Measurements from ENCODE around the gene CEP70.
"Not testable (repeated sequence)": the region's sequence is repeated elsewhere in the genome, so short reads cannot be mapped to it uniquely, and the experiment has no call there.

CEP70 gene

GRCh38 chr3:138560501-138560900 is 33.6 kb downstream of the CEP70 start:
- DNase-seq (ENCODE audit: low read depth) = no peak
- H3K4me3 ChIP-seq (ENCODE audit: low read length) = no peak overlapping the region
- no peak for TF ChIP-seq CTCF (conservative IDR thresholded peaks at IDR 0.05; ENCODE audit: low read length)

- DNase-seq (ENCODE audit: low read depth) = no peak
- no peak for TF ChIP-seq CTCF (conservative IDR thresholded peaks at IDR 0.05; ENCODE audit: low read length)
- no peak overlapping the region for H3K4me3 ChIP-seq (ENCODE audit: low read length)
Measured at GRCh38 chr3:138559134-138559533, 34.9 kb downstream of the CEP70 start.

- not testable (repeated sequence) for DNase-seq (ENCODE audit: low read depth); H3K4me3 ChIP-seq (ENCODE audit: low read length)
Measured at GRCh38 chr3:138554775-138555174, 39.3 kb downstream of the CEP70 start.

GRCh38 chr3:138550958-138551357 is 43.1 kb downstream of the CEP70 start:
- DNase-seq (ENCODE audit: low read depth); H3K4me3 ChIP-seq (ENCODE audit: low read length): not testable (repeated sequence)

- no peak overlapping the region for H3K4me3 ChIP-seq (ENCODE audit: low read length)
- TF ChIP-seq CTCF (conservative IDR thresholded peaks at IDR 0.05; ENCODE audit: low read length) = no peak
- no peak for DNase-seq (ENCODE audit: low read depth)
Measured at GRCh38 chr3:138549179-138549977, 44.7 kb downstream of the CEP70 start.

- no peak for TF ChIP-seq CTCF (conservative IDR thresholded peaks at IDR 0.05; ENCODE audit: low read length)
- DNase-seq (ENCODE audit: low read depth) = no peak
- no peak overlapping the region for H3K4me3 ChIP-seq (ENCODE audit: low read length)
Measured at GRCh38 chr3:138547342-138547975, 46.6 kb downstream of the CEP70 start.

GRCh38 chr3:138544546-138544945 is 49.5 kb downstream of the CEP70 start:
- no peak for TF ChIP-seq CTCF (conservative IDR thresholded peaks at IDR 0.05; ENCODE audit: low read length)
- no peak overlapping the region for H3K4me3 ChIP-seq (ENCODE audit: low read length)
- DNase-seq (ENCODE audit: low read depth) = no peak

- TF ChIP-seq CTCF (conservative IDR thresholded peaks at IDR 0.05; ENCODE audit: low read length) = no peak
- no peak for DNase-seq (ENCODE audit: low read depth)
- no peak overlapping the region for H3K4me3 ChIP-seq (ENCODE audit: low read length)
Measured at GRCh38 chr3:138542977-138543376, 51.1 kb downstream of the CEP70 start.

Data from AG10803 (cell line).